GM10266 (cell line): Measurements from ENCODE around the gene INPP5A.

Experiments used
- DNase-seq: peaks from one replicate; pipeline ENCODE4 v3.0.0; 2012; ENCODE audit errors: extremely low spot score
- TF ChIP-seq, protein P1 (sequence below): IDR thresholded peaks from 2 replicates; pipeline ENCODE4 v1.5.1; 2012; ENCODE audit warnings: mild to moderate bottlenecking, low read depth; ENCODE audit not compliant: control insufficient read depth, insufficient read depth; ENCODE audit errors: missing control alignments

Gene INPP5A

DNA sequence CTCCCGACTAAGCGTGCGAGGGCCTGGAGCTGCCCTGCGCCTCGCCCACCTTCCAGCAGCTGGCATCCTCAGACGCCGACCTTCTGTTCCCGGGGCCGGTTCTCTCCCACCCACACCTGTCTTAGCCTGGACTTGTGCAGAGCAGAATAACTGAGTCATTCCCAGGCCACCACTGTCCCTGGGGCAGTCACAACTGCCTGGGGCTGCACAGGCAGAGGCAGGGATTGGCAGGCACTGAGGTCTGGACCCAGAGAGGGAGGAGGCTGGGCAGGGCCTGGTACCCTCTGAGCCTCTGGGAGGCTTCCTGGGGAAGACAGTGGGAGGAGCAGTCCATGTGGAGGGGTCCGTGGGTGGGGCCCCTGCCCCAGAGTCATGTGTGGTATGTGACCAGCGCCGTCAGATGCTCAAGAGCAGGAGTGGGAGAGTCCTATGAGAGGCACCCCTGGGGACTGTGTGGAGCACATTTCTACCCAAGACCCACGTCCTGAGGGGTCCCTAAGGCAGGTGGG lies 174.1 kb downstream of the INPP5A start:
- no peak for DNase-seq
- TF ChIP-seq, protein P1, sequence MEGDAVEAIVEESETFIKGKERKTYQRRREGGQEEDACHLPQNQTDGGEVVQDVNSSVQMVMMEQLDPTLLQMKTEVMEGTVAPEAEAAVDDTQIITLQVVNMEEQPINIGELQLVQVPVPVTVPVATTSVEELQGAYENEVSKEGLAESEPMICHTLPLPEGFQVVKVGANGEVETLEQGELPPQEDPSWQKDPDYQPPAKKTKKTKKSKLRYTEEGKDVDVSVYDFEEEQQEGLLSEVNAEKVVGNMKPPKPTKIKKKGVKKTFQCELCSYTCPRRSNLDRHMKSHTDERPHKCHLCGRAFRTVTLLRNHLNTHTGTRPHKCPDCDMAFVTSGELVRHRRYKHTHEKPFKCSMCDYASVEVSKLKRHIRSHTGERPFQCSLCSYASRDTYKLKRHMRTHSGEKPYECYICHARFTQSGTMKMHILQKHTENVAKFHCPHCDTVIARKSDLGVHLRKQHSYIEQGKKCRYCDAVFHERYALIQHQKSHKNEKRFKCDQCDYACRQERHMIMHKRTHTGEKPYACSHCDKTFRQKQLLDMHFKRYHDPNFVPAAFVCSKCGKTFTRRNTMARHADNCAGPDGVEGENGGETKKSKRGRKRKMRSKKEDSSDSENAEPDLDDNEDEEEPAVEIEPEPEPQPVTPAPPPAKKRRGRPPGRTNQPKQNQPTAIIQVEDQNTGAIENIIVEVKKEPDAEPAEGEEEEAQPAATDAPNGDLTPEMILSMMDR, result no peak

DNA sequence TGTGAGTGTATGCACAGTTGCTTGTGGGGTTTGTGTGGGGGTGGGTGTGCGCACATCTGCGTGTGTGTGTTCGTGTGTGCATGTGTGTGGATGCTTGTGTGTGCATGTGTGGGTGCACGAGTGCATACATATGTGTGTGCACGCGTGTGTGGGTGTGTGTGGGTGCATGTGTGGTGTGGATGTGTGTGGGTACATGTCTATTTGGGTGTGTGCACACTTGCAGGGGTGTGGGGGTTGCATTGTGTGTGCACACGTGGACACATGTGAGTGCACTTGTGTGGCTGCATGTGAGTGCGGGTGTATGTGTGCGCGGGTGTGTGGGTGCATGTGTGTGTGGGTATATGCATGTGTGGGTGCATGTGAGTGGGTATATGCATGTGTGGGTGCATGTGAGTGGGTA lies 174.7 kb downstream of the INPP5A start:
- TF ChIP-seq, protein P1, result no peak
- DNase-seq, result no peak

DNA sequence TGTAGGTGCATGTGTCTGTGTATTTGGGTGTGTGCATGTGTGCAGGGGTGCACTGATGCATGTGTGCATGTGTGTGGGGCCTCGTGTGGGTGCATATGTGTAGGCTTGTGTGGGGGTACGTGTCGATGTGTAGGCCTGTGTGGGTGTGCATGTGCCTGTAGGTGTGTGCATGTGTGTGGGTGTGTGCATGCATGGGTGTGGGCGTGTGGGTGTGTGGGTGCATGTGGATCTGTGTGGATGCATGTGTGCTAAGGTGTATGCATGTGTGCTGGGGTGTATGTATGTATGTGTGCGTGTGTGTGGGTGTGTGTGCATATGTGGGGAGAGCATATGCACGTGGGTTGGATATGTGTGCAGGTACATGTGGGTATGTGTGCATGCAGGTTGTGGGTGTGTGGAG lies 175.2 kb downstream of the INPP5A start:
- no peak for DNase-seq
- TF ChIP-seq, protein P1, result no peak

DNA sequence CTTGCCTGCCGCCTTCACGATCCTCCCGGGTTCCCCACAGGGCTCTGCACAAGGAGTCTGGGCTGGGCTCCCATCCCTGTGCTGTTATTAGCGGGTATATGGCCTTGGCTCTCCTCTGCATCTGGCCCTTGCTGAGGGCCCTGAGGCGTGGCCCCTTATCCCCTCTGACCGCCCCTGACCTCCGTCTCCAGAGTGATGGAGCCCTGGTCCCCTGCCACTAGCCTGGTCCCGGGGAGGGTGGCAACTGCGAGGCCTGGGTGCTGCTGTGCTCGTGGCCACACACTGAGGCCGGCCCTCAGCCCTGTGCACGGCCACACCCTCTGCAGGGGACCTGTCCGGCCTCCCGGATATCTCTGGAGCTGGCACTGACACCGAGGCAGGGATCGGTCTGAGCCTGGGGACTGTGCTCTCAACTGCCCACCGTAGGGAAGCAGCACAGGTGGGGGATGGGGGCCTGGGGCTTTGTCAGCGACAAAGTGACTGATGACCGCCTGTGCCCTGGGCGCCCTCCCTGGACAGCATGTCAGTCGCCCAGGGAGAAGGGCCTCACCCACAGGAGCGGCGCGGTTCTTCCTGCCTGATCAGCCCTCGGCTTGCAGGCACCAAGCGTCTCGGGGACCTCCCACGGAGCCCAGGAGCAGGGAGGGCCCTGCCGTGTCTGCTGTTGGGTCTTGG lies 176.0 kb downstream of the INPP5A start:
- TF ChIP-seq, protein P1, result no peak
- DNase-seq, result no peak

DNA sequence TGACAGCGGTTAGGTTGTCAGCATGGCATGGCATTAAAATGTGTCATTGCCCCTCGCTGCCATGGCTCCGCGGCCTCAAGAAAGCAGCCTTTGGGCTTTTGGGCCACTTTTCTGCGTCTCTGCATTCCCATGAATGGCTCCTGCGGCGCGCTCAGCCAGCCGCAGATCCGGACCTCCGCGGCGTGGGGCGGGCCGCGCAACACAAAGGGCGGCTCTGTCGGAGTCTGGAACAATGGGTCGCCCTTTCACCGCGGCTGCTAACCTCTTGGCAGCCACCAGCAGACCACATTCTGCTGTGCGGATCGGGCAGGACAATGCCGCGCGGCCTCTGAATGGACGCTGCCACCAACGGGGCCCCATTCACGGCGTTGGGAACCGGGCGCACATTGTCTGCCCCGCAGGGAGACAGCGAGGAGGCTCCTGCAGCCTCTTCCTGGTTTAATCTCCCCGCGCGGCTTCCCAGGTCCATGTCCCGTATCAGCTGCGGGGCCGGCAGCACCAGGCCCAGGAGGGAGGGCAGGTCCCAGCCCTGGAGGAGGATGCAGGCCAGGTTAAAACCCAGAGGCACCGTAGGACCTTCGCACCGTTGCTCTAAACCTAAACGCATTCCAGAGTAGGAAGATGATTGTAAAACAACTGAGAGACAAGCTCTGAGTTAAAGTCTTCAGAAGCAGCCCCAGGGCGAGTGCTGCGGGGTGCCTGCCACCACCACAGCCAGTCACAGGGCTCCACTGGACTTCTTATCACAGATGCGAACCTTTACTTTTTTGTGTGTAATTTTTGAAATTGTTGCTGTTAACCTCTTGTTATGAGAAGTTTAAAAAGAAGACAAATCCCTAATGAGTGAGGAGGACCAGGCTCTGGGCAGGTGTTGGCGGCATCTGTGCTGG lies 176.8 kb downstream of the INPP5A start:
- DNase-seq, result no peak
- TF ChIP-seq, protein P1, result no peak

DNA sequence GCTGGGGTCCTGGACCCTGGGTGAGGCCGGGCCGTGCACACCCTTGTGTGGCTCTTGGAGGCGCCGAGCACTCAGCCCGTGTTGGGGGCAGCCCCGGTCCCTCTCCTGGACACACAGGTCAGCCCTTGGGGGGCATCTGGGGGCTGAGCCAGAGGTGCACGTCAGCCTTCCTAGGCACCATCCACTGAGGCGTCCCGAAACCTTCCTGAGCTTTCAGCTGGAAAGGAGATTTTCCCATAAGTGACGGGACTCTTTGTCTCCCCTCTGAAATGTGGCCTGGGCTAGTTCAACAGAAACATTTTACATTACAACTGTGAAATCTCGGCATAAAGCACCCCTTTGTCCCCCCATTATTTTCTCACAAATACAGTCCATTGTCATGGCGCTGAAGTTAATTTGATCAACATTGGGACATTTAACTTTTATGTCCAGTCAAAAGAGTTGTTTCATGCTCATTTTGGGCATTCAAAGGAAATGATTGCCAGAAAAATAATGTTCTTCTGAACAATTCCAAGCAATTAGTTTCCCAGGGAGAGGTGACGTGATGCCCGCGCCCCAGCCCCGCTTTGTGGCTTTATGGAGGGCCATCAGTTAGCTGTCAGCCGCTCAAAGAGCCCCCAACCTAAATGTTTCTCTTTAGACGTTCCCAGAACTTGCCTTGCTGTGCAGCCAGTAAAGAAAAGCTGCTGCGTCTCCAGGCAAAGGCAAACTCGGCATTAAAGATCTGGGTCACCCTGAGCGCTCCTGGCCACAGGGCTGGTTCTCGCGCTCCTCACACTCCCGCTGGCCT lies 177.6 kb downstream of the INPP5A start:
- TF ChIP-seq, protein P1, result no peak
- no peak for DNase-seq
